Fibroblast of mammary gland (primary cell): ENCODE results near the gene GPR45.
"Not testable (repeated sequence)": the region's sequence is repeated elsewhere in the genome, so short reads cannot be mapped to it uniquely, and the experiment has no call there.

ENCODE experiments used
- DNase-seq: peaks from one replicate; pipeline ENCODE4 v3.0.0-alpha.2; 2010; ENCODE audit warnings: low read depth
- H3K4me3 ChIP-seq: 2 replicates; pipeline ENCODE4 v1.5.1; 2011; ENCODE audit warnings: low read depth, mild to moderate bottlenecking, low read length, moderate library complexity; ENCODE audit not compliant: control insufficient read depth
- CTCF ChIP-seq: conservative IDR thresholded peaks from 2 replicates; pipeline ENCODE4 v1.5.1; 2011; ENCODE audit warnings: low read depth, low read length, inconsistent platforms; ENCODE audit not compliant: control insufficient read depth, insufficient read depth

GPR45 gene

GRCh38 chr2:105242286-105242993 lies 897 bp downstream of the GPR45 start:
- no peak for DNase-seq
- no peak overlapping the region for H3K4me3 ChIP-seq
- TF ChIP-seq CTCF = no peak

GRCh38 chr2:105243961-105244360 lies 2.4 kb downstream of the GPR45 start:
- DNase-seq = no peak
- H3K4me3 ChIP-seq = no peak overlapping the region
- TF ChIP-seq CTCF = peak; percentile 25

- no peak for DNase-seq
- no peak for TF ChIP-seq CTCF
- H3K4me3 ChIP-seq = no peak overlapping the region
Measured at GRCh38 chr2:105244451-105244850, 2.9 kb downstream of the GPR45 start.

- peak; percentile 52 for DNase-seq
- TF ChIP-seq CTCF = no peak
Measured at GRCh38 chr2:105248316-105249070, 7.0 kb downstream of the GPR45 start.

GRCh38 chr2:105249181-105249580 lies 7.6 kb downstream of the GPR45 start:
- DNase-seq = no peak
- no peak for TF ChIP-seq CTCF
- no peak overlapping the region for H3K4me3 ChIP-seq

More at GRCh38 chr2:105248316-105249070, 7.0 kb downstream of the GPR45 start:
- H3K4me3 ChIP-seq = no peak overlapping the region

- no peak overlapping the region for H3K4me3 ChIP-seq
- TF ChIP-seq CTCF = no peak
- DNase-seq = no peak
Measured at GRCh38 chr2:105249891-105250290, 8.3 kb downstream of the GPR45 start.

GRCh38 chr2:105251016-105251648 lies 9.6 kb downstream of the GPR45 start:
- not testable (repeated sequence) for DNase-seq, H3K4me3 ChIP-seq
